NCI-H2029 treated with DMSO at 0.1 percent for 48 hours (cell line): ENCODE measurements around the gene KDM6B.

Experiments
- DNase-seq: peaks from one replicate; lab custom pipeline; 2025; lab: John Stamatoyannopoulos, UW

KDM6B gene

GRCh38 chr17:7820231-7820630 is 13.8 kb upstream of the KDM6B start:
- no peak for DNase-seq

GRCh38 chr17:7822126-7822525 is 11.9 kb upstream of the KDM6B start:
- DNase-seq = no peak

GRCh38 chr17:7823581-7824001 is 10.4 kb upstream of the KDM6B start:
- no peak for DNase-seq

- no peak for DNase-seq
These were observed 9.7 kb upstream of the KDM6B start for GRCh38 chr17:7824021-7824924.

GRCh38 chr17:7825206-7825990 is 8.6 kb upstream of the KDM6B start:
- DNase-seq = no peak

GRCh38 chr17:7830616-7831015 is 3.4 kb upstream of the KDM6B start:
- DNase-seq = no peak

GRCh38 chr17:7831233-7831632 is 2.8 kb upstream of the KDM6B start:
- no peak for DNase-seq

- DNase-seq = no peak
These were observed 1.6 kb upstream of the KDM6B start for GRCh38 chr17:7832431-7832830.

- no peak for DNase-seq
These were observed 814 bp upstream of the KDM6B start for GRCh38 chr17:7833011-7833794.

- DNase-seq = no peak
These were observed 532 bp downstream of the KDM6B start for GRCh38 chr17:7834542-7834956.

GRCh38 chr17:7834957-7835813 is 1.2 kb downstream of the KDM6B start:
- DNase-seq = peak; percentile 78

GRCh38 chr17:7835814-7836595 is 2.0 kb downstream of the KDM6B start:
- peak; percentile 15 for DNase-seq

GRCh38 chr17:7836596-7837407 is 2.8 kb downstream of the KDM6B start:
- DNase-seq = peak; percentile 88

GRCh38 chr17:7837408-7838088 is 3.5 kb downstream of the KDM6B start:
- DNase-seq = no peak

GRCh38 chr17:7838090-7839075 is 4.4 kb downstream of the KDM6B start:
- no peak for DNase-seq

- DNase-seq = no peak
These were observed 5.3 kb downstream of the KDM6B start for GRCh38 chr17:7839190-7839875.

- DNase-seq = no peak
These were observed 5.9 kb downstream of the KDM6B start for GRCh38 chr17:7839876-7840261.
